ENCODE results near the gene EYS.

- TF ChIP-seq CTCF (conservative IDR thresholded peaks at IDR 0.05; ENCODE audit: low read length), result no peak
- TF ChIP-seq EZH2phosphoT487 (IDR thresholded peaks at IDR 0.05; ENCODE audit: borderline replicate concordance), result no peak
Measured at GRCh38 chr6:65221153-65221552, 485.9 kb downstream of the EYS start.

All from Loucy (cell line).